ENCODE measurements around the gene RGS19. TPM values are rescaled to one million over a fixed set of nuclear protein-coding genes. Genes with fewer than 3 reads are reported as not detected.

The RGS19 gene
- total RNA-seq, 2 experiments from 2014 or later = 20.6 to 23.5 TPM

DNA sequence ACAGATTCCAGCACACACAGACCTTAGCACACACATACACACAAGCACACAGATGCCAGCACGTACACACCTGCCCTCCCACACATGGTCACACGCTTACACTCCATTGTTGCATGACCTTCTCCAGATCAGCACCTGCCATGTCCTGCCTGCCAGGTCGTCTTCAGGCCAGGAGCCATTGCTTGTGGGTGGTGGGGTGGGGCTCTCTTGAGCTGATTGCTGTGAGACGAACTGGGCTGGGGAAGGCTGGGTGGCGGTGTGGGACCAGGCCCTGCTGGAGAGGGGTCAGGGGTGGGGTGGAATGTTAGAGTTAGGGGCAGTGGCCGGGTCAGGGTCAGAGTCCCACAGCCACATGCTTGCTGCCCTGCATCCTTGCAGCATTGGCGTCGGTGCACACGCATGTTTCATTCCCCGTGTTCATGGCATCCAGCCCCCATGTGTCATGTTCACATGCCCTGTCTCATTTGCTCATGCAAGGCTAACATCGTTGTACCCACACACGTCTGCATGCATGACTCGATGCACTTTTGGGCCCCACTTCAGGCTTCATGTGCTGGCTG, 34.6 kb upstream of the RGS19 start:
- CTCF ChIA-PET = interaction anchor here (1.1 to 1.7 kb wide), 2 partner anchors 11 to 30 kb away, joined by 3 to 6 read pairs; no protein-coding TSS in a partner anchor
- H3K27me3 Mint-ChIP-seq (ENCODE audit: low read depth) = no peaks in the 10 kb centered on the region
- H3K9me3 Mint-ChIP-seq = no peaks in the 10 kb centered on the region
- no peak overlapping the region for H3K27ac Mint-ChIP-seq
- H3K36me3 Mint-ChIP-seq (ENCODE audit: low read depth) = no peaks in the 10 kb centered on the region
- no peaks in the 10 kb centered on the region for H3K4me1 Mint-ChIP-seq (ENCODE audit: low read depth)
- no peak for DNase-seq
- H3K4me3 Mint-ChIP-seq = no peak overlapping the region
- intact Hi-C loops (cut with micrococcal nuclease) = no loop called here

DNA sequence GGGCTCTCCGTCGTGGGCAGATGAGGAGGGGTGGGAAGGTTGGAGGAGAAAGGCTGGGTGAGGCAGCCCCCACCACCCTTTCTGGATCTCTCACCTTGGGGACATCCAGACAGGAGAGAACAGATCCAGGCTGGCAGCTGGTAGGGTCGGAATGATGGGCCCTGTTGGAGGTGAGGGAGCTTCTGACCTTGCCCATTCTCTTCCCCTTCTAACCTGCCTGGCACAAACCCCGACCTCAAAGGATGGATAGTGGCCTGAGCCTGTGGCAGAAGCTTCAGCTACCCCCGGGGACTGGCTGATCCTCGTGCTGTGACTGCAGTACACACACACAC, 34.1 kb upstream of the RGS19 start:
- intact Hi-C loops (cut with micrococcal nuclease) = no loop called here
- Mint-ChIP-seq H3K36me3 (ENCODE audit: low read depth) (no peaks in the 10 kb centered on the region), H3K27me3 (ENCODE audit: low read depth) (no peaks in the 10 kb centered on the region), H3K27ac (no peak overlapping the region), H3K4me1 (ENCODE audit: low read depth) (no peaks in the 10 kb centered on the region), H3K9me3 (no peaks in the 10 kb centered on the region), H3K4me3 (no peak overlapping the region)
- CTCF ChIA-PET = interaction anchor here (1.1 to 1.8 kb wide), 2 partner anchors 30 to 31 kb away, joined by 3 to 4 read pairs; no protein-coding TSS in a partner anchor
- no peak for DNase-seq

DNA sequence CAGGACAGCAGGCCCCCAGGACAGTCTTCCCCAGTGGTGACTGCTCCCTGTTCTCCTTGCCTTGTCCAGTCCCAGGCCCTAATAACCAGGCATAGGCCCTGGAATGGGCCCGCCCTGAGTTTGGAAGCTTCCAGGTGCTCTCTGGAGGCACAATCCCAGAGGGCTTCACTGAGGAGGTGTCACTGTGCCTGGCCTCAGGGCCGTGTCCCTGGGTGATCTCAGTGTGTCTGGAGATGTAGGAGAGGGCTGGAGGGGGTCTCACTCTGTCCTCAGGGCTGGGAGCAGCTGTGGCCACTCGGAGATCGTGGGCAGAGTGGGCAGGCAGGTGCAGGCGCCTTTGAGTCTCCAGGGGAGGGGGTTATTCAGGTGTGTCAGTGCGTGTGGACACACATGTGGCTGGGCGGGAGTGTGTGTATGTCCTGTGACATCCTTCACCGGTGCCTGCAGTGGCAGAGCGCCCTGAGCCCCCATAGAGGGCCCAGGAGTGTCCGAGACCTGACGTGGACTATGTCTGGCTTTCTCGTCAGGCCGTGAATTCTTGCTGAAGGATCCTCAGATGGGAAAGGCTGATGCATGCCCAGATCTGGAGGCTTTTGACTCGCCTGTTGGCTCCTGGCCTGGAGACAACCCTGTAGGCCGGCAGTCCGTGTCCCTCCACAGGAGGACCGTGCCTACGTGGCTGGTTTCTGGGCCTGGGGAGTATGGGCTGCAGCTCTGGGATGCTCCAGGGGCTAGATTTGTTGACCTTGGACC, 33.5 kb upstream of the RGS19 start:
- CTCF ChIA-PET = interaction anchor here (1.1 to 1.8 kb wide), 2 partner anchors 29 to 31 kb away, joined by 3 to 4 read pairs; no protein-coding TSS in a partner anchor

DNA sequence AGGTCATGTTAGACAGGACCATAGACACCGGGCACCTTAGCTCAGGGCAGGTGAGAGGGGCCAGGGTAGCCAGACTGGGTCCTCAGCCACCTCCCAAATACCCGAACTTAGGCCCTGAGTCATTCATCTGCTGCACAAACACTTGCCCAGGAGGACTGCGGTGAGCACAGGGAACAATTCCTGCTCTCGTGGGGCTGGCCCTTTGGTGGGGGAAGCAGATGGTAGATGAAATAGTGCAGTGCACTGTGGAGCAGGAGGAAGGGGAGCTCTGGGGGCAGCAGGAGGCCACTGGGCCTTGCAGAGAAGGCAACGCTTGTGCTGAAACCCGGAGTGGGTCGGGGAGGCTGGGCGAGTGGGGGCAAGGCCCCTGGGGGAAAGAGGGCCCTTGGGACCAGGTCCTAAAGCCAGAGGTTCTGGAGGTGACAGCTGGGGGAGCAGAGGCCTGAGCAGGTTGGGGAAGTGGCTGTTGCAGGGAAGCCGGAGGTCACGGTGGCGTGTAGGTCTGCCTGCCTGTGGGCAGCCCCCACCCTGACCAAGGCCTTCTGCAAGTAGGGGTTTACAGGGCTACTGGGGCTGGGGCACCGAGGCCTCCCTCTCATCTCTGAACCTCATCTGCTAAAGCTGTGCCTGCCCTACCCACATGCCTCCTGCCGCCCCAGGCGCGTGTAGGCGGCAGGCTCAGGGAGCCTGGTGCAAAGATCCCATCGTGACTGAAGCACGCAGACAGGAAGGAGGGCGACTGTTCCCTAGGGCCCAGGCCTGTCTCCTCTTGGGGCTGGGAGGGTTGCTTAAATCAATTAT, 32.7 kb upstream of the RGS19 start:
- Mint-ChIP-seq H3K4me3 (no peak overlapping the region), H3K36me3 (ENCODE audit: low read depth) (no peaks in the 10 kb centered on the region), H3K9me3 (no peaks in the 10 kb centered on the region), H3K27ac (no peak overlapping the region), H3K4me1 (ENCODE audit: low read depth) (no peaks in the 10 kb centered on the region), H3K27me3 (ENCODE audit: low read depth) (no peaks in the 10 kb centered on the region)
- DNase-seq = no peak
- CTCF ChIA-PET = interaction anchor here (1.6 to 1.8 kb wide), 3 partner anchors 8 to 30 kb away, joined by 3 to 8 read pairs (median 4); partner anchors contain the start of gene LKAAEAR1
- intact Hi-C loops (cut with micrococcal nuclease) = no loop called here

More for the DNA sequence above, 33.5 kb upstream of the RGS19 start:
- H3K27me3 Mint-ChIP-seq (ENCODE audit: low read depth) = no peaks in the 10 kb centered on the region
- H3K4me1 Mint-ChIP-seq (ENCODE audit: low read depth) = no peaks in the 10 kb centered on the region
- no peak for DNase-seq
- H3K4me3 Mint-ChIP-seq = no peak overlapping the region
- intact Hi-C loops (cut with micrococcal nuclease) = no loop called here
- no peak overlapping the region for H3K27ac Mint-ChIP-seq
- no peaks in the 10 kb centered on the region for H3K36me3 Mint-ChIP-seq (ENCODE audit: low read depth)
- H3K9me3 Mint-ChIP-seq = no peaks in the 10 kb centered on the region

DNA sequence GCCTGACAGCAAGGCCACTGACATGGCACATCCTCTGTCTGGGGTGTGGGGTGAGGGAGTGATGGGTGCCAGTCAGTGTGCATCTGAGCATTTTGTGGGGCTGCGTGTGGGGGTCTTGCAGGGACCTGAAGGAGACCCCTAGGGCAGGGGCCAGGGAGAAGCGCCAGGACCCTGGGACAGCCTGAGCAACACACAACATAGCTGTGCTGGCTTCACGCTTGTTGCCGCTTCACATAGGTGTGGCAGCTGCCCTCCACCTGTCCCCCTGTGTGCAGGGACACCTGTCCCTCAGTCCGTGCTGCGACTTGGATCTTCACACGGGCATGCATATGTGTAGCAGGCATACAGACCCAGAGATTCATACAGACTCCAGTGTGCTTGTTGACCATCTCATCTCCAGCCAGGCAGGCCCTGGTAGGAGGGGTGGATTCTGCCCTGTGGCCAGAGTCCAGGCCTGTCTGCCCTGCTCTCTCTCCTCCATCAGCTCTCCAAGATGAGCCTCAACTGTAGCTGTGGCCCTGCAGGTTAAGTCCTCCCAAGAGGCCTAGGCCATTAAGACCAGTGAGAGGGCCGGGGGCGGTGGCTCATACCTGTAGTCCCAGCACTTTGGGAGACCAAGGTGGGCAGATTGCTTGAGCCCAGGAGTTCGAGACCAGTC, 31.2 kb upstream of the RGS19 start:
- intact Hi-C loops (cut with micrococcal nuclease) = no loop called here
- H3K27ac Mint-ChIP-seq = no peak overlapping the region
- H3K4me3 Mint-ChIP-seq = no peak overlapping the region
- H3K36me3 Mint-ChIP-seq (ENCODE audit: low read depth) = no peaks in the 10 kb centered on the region
- H3K27me3 Mint-ChIP-seq (ENCODE audit: low read depth) = no peaks in the 10 kb centered on the region
- H3K4me1 Mint-ChIP-seq (ENCODE audit: low read depth) = no peaks in the 10 kb centered on the region
- DNase-seq = no peak
- CTCF ChIA-PET = interaction anchor here (1.6 kb wide), 2 partner anchors 10 to 27 kb away, joined by 3 to 8 read pairs; partner anchors contain the start of gene LKAAEAR1
- no peaks in the 10 kb centered on the region for H3K9me3 Mint-ChIP-seq

DNA sequence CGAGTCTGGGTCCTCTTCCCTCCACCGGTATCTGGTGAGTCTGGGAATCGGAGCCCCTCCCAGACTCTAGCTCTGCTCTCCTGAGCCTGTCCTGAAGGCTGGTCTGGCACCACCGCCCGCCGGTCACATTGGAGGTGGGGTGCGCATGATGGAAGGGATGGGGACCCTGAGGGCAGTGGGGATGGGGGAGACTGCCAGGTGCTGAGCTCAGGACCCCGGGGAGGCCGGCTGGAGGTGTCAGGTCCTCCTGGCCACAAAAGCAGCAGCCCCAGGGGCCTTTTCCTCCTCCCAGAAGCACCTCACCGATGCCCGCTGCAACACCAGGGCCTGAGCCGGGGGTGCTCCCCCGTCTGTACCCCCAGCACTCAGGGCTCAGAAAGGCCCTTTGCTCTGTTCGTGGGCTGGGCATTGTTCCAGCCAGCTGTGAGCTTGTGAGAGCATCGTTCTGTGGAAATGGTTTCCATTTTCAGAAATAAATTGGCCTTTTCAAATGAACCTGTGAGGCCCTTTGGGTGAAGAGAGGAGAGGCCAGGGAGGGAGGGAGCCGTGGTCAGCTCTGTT, 30.6 kb upstream of the RGS19 start:
- Mint-ChIP-seq H3K36me3 (ENCODE audit: low read depth) (no peaks in the 10 kb centered on the region), H3K4me3 (no peak overlapping the region), H3K4me1 (ENCODE audit: low read depth) (no peaks in the 10 kb centered on the region), H3K27me3 (ENCODE audit: low read depth) (no peaks in the 10 kb centered on the region), H3K9me3 (no peaks in the 10 kb centered on the region), H3K27ac (no peak overlapping the region)
- intact Hi-C loops (cut with micrococcal nuclease) = no loop called here
- CTCF ChIA-PET = no interaction called here
- DNase-seq = no peak

DNA sequence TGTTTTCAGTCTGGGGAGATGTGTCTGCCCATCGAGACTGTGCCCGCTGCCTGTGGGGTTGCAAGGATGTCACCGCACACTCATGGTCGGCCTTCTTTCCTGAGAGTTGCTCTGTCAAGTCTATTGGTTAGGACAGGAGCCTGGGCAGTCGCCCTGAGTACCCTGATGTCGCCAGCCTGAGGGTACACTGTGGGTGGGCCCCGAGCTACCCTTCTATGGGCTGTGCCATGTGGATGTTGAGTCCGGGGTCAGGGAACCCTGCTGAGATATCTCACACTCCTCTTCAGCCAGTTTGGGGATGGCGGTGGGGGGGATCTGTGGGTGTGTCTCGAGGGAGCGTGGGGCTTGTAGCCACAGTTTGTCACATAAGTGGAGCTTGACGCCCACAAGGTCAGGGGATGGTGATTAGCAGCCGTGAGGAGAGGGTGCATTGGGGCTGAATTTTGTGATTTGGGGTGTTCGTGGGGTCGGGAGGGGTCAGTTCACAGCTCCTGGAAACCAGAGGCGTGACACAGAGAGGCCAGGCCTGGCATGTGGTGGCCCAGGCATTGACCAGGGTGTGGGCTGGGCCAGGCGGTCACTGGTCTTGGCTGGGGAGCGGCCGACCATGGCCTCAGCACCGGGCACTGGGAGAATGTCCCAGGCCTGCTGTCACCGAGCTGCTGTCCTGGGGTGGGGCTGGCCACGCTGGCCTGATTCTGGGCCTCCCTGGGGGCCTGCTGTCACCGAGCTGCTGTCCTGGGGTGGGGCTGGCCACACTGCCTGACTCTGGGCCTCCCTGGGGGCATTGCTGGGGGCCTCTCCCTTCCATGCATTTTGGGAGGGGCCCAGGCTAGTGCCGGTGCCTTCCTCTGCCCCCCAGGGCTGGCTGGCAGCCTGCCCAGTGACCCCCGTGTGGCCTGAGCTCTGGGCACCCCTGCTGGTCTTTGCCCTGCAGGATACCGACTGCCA, 29.7 kb upstream of the RGS19 start:
- H3K27ac Mint-ChIP-seq = no peak overlapping the region
- H3K27me3 Mint-ChIP-seq (ENCODE audit: low read depth) = no peaks in the 10 kb centered on the region
- CTCF ChIA-PET = no interaction called here
- no peaks in the 10 kb centered on the region for H3K4me1 Mint-ChIP-seq (ENCODE audit: low read depth)
- H3K36me3 Mint-ChIP-seq (ENCODE audit: low read depth) = no peaks in the 10 kb centered on the region
- H3K9me3 Mint-ChIP-seq = no peaks in the 10 kb centered on the region
- no peak for DNase-seq
- intact Hi-C loops (cut with micrococcal nuclease) = no loop called here
- H3K4me3 Mint-ChIP-seq = no peak overlapping the region

DNA sequence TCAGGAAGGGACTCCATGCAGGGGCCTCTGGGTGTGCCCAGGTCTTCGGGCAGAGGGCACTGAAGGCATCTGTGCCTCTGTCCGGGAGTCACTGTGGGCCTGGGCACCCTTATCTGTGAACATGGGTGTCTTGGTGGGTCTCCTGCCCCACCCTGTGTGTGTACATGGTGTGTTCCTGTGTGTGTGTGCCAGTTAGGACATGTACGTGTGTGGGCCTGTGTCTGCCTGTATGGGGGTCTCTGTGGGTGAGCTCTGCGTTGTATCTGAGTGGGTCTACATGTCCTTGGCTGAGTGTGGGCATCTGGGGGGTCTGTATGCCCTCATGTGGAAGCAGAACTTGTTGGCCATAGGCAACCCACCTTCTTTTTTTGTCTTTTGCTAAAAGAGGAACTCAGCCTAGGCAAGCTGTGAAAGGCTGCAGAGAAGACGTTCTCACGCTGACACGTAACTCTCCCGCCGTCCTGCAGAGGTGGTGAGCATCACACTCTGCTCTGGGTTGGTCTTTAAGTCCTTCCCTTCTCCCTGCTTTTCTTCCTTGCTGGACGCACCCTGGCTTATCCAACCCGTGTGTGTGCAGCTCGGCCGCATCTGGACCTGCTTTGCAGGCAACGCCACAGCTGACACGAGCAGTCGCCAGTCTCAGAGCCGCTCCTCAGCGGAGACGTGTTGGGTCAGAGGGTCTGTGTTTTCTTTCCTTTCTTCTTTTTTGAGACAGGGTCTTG, 28.6 kb upstream of the RGS19 start:
- intact Hi-C loops (cut with micrococcal nuclease) = no loop called here
- peaks cover 5% of the 10 kb centered on the region for H3K27me3 Mint-ChIP-seq (ENCODE audit: low read depth)
- H3K27ac Mint-ChIP-seq = no peak overlapping the region
- DNase-seq = no peak
- H3K36me3 Mint-ChIP-seq (ENCODE audit: low read depth) = no peaks in the 10 kb centered on the region
- no peaks in the 10 kb centered on the region for H3K9me3 Mint-ChIP-seq
- H3K4me1 Mint-ChIP-seq (ENCODE audit: low read depth) = peaks cover 1% of the 10 kb centered on the region
- no peak overlapping the region for H3K4me3 Mint-ChIP-seq
- CTCF ChIA-PET = interaction anchor here (0.6 kb wide), 1 partner anchor 18 kb away, joined by 3 read pairs; no protein-coding TSS in a partner anchor

DNA sequence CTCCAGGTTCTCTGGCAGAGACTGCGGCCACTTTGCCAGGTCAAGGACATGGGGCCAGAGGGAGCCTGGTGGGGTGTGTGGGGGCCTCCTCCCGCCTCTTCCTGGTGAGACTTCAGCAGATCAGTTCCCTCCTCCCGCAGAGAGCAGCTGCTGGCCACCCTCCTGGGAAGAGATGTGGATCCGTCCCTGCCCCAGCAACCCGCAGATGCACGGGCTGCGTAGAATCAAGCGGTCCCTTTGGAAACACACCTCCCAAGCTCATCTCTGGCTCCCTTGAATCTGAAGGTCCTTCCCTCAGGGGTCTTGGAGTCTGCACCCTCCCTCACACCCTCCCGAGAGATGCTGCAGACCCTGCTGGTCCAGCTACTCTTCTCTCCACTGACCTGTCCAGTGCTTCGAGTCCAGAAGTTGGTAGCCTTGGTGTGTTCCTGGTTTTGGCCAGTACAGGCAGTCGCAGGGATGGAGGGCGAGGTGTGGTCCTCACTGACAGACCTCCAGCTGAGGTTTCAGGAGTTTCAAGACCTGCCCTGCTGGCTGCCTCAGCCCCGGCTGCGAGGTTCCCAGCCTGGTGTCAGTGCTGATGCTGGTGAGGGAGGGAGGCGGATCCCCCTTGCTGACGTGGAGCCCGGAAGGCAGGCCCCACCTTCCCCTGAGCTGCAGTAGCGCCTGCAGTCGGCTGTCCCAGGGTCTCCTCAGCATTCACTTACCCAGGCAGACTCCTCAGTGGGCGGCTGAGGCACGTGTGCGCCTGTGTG, 27.8 kb upstream of the RGS19 start, which contains the start of gene NPBWR2:
Gene NPBWR2, minus strand, starts transcription at position 585 of the 755 bp plus-strand sequence. CDS start 734 bp downstream, outside the sequence.
- Mint-ChIP-seq H3K27ac (no peak within 1 kb of the TSS), H3K9me3 (no peaks in the 10 kb centered on the region), H3K4me1 (ENCODE audit: low read depth) (peaks cover 5% of the 10 kb centered on the region), H3K4me3 (no peak within 1 kb of the TSS), H3K36me3 (ENCODE audit: low read depth) (no peaks in the 10 kb centered on the region), H3K27me3 (ENCODE audit: low read depth) (peaks cover 9% of the 10 kb centered on the region)
- CTCF ChIA-PET = no interaction called here
- intact Hi-C loops (cut with micrococcal nuclease) = no loop called here
- DNase-seq = peak; percentile 23

DNA sequence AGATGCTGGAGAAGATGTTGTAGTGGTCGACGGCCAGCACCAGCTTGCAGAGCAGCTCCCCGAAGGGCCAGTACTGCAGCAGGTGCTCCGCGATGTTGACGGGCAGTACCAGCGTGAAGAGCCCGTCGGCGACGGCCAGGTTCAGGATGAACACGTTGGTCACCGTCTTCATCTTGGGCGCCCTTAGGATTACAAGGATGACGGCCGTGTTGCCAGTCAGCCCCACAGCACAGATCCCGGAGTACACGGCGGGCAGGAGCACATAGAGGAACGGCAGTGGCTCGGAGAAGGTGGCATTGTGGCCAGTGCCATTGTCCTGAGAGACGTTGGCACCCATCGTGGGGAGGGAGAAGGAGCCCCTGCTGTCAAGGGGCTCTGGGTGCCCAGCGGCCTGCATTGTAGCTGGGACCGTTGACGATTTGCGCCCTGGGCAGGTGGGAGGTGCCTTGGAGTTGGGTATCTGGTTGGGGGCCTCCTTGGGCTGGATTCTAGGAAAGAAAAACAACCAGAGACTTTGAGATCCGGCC, 27.2 kb upstream of the RGS19 start:
- intact Hi-C loops (cut with micrococcal nuclease) = no loop called here
- Mint-ChIP-seq H3K27ac (no peak overlapping the region), H3K4me3 (no peak overlapping the region), H3K9me3 (no peaks in the 10 kb centered on the region), H3K4me1 (ENCODE audit: low read depth) (peaks cover 6% of the 10 kb centered on the region), H3K36me3 (ENCODE audit: low read depth) (no peaks in the 10 kb centered on the region), H3K27me3 (ENCODE audit: low read depth) (peaks cover 10% of the 10 kb centered on the region)
- DNase-seq = peak; percentile 1
- CTCF ChIA-PET = no interaction called here
